Gastrocnemius medialis (tissue), 4 donors: Measurements from ENCODE around the gene PDE7B. TPM values are rescaled to one million over a fixed set of nuclear protein-coding genes. Genes with fewer than 3 reads are reported as not detected.

Experiments
- ATAC-seq, 2 donors: fragments of 150-250 bp; one replicate each; pipeline ENCODE4 v1.9.1; 2016
- DNase-seq, 2 donors: peaks; one replicate each; pipeline ENCODE4 v3.0.0-alpha.2; 2019
- H3K27ac ChIP-seq, 4 donors: fragments of 200-600 bp; sonication (generic); 1 replicate in 1 of 4; 2 replicates in 3 of 4; pipeline ENCODE4 v1.5.1; 2016 to 2018; ENCODE audit warnings: mild to moderate bottlenecking in 2 of 4, moderate library complexity in 1 of 4
- H3K27me3 ChIP-seq, 3 donors: fragments of 200-600 bp; sonication (generic) in 2 of 3; 1 replicate in 1 of 3; 2 replicates in 2 of 3; pipeline versions ENCODE4 v1.5.1 to v1.6.0; 2016 to 2019; ENCODE audit warnings: mild to moderate bottlenecking in 1 of 3, moderate library complexity in 1 of 3
- H3K36me3 ChIP-seq, 2 donors: fragments of 200-600 bp; sonication (generic) in 1 of 2; one replicate each; pipeline ENCODE4 v1.5.1; 2017 to 2018
- H3K4me1 ChIP-seq, 2 donors: fragments of 200-600 bp; sonication (generic) in 1 of 2; one replicate each; pipeline ENCODE4 v1.5.1; 2016 to 2017; ENCODE audit warnings: mild to moderate bottlenecking in 2 of 2
- H3K4me3 ChIP-seq, 4 donors: fragments of 200-600 bp; sonication (generic) in 3 of 4; 1 replicate in 1 of 4; 2 replicates in 3 of 4; pipeline ENCODE4 v1.5.1; 2016 to 2019; ENCODE audit warnings: mild to moderate bottlenecking in 2 of 4
- H3K9me3 ChIP-seq, 3 donors: fragments of 200-600 bp; sonication (generic) in 2 of 3; 1 replicate in 1 of 3; 2 replicates in 2 of 3; pipeline ENCODE4 v1.5.1; 2016 to 2019
- CTCF ChIP-seq, 5 experiments: fragments of 450-650 bp in 3 of 5; fragments of 200-600 bp in 2 of 5; sonication (generic) in 2 of 5; IDR thresholded peaks in 4 of 5; conservative IDR thresholded peaks in 1 of 5; 1 replicate in 4 of 5; 2 replicates in 1 of 5; pipeline ENCODE4 v1.5.1; 2016 to 2019; ENCODE audit warnings: antibody characterized with exemption in 5 of 5, mild to moderate bottlenecking in 3 of 5, moderate library complexity in 3 of 5
- POLR2A ChIP-seq, 2 donors: fragments of 450-650 bp; IDR thresholded peaks; one replicate each; pipeline ENCODE4 v1.6.1; 2017; ENCODE audit warnings: antibody characterized with exemption in 2 of 2, mild to moderate bottlenecking in 2 of 2, moderate library complexity in 2 of 2
- in situ Hi-C, 4 donors: fragments of 200-750 bp; cut with MboI; loops; one replicate each; pipeline versions ENCODE4 v1.15.0 to v1.8.0; 2017; ENCODE audit warnings: low sequenced_read_pairs in 4 of 4
- intact Hi-C: fragments of 100-400 bp; cut with DNase I; formaldehyde crosslinking; loops from one replicate; pipeline ENCODE4 v1.15.1; 2023; ENCODE audit warnings: low total_unique reads
- total RNA-seq, 4 donors: library from RNA; depleted of rRNA; stranded (reverse); fragments of >200 nt; gene quantifications; one replicate each; pipeline versions ENCODE4 v1.1.0 to v1.2.3, GENCODE V29; 2016

PDE7B gene
- total RNA-seq, 4 donors from 2014 or later = 2.2 to 3.6 (median 2.7) TPM

GRCh38 chr6:136084403-136084802, 232.9 kb downstream of the PDE7B start:
- no peak for ATAC-seq
- no peak for DNase-seq
- TF ChIP-seq CTCF (IDR thresholded peaks at IDR 0.05 in 4 of 5, conservative IDR thresholded peaks at IDR 0.05 in 1 of 5) (no peak), POLR2A (IDR thresholded peaks at IDR 0.05) (no peak)
- Histone ChIP-seq H3K4me3 (no peak overlapping the region), H3K4me1 (peaks cover 3 to 5% of the 10 kb centered on the region in 2 donors), H3K9me3 (no peaks in the 10 kb centered on the region), H3K27ac (no peak overlapping the region), H3K36me3 (no peaks in the 10 kb centered on the region), H3K27me3 (no peaks in the 10 kb centered on the region)
- in situ Hi-C loops = no loop called here
- intact Hi-C loops = no loop called here

- DNase-seq = no peak
- H3K27ac ChIP-seq = no peak overlapping the region
- no peak for TF ChIP-seq POLR2A (IDR thresholded peaks at IDR 0.05)
- TF ChIP-seq CTCF (IDR thresholded peaks at IDR 0.05 in 4 of 5, conservative IDR thresholded peaks at IDR 0.05 in 1 of 5) = no peak
- ATAC-seq = no peak
- no peak overlapping the region for H3K4me3 ChIP-seq
- H3K4me1 ChIP-seq = peaks cover 3 to 5% of the 10 kb centered on the region in 2 donors
- H3K9me3 ChIP-seq = no peaks in the 10 kb centered on the region
- intact Hi-C loops = no loop called here
- no peaks in the 10 kb centered on the region for H3K27me3 ChIP-seq
- H3K36me3 ChIP-seq = no peaks in the 10 kb centered on the region
- in situ Hi-C loops = no loop called here
Measured at GRCh38 chr6:136085370-136086115, 234.0 kb downstream of the PDE7B start.

GRCh38 chr6:136086686-136087085, 235.2 kb downstream of the PDE7B start:
- TF ChIP-seq CTCF (IDR thresholded peaks at IDR 0.05 in 4 of 5, conservative IDR thresholded peaks at IDR 0.05 in 1 of 5) (no peak), POLR2A (IDR thresholded peaks at IDR 0.05) (no peak)
- Histone ChIP-seq H3K4me3 (peak overlapping the region in 1 of 4 donors; percentile 22), H3K4me1 (peaks cover 3 to 5% of the 10 kb centered on the region in 2 donors), H3K27me3 (no peaks in the 10 kb centered on the region), H3K27ac (peak overlapping the region in 1 of 4 donors; percentile 5), H3K36me3 (no peaks in the 10 kb centered on the region), H3K9me3 (no peaks in the 10 kb centered on the region)
- DNase-seq (no peak), ATAC-seq (no peak)
- in situ Hi-C loops (no loop called here), intact Hi-C loops (no loop called here)

- no peak overlapping the region for H3K27ac ChIP-seq
- peaks cover 3 to 5% of the 10 kb centered on the region in 2 donors for H3K4me1 ChIP-seq
- no peaks in the 10 kb centered on the region for H3K9me3 ChIP-seq
- intact Hi-C loops (no loop called here), in situ Hi-C loops (no loop called here)
- DNase-seq = no peak
- H3K4me3 ChIP-seq = no peak overlapping the region
- TF ChIP-seq POLR2A (IDR thresholded peaks at IDR 0.05) (no peak), CTCF (IDR thresholded peaks at IDR 0.05 in 4 of 5, conservative IDR thresholded peaks at IDR 0.05 in 1 of 5) (no peak)
- no peaks in the 10 kb centered on the region for H3K27me3 ChIP-seq
- H3K36me3 ChIP-seq = no peaks in the 10 kb centered on the region
- no peak for ATAC-seq
Measured at GRCh38 chr6:136087986-136088385, 236.5 kb downstream of the PDE7B start.
